H1 (cell line): ENCODE results near the gene ACOT11. TPM values are rescaled to one million over a fixed set of nuclear protein-coding genes. Genes with fewer than 3 reads are reported as not detected.

Experiments
- CTCF ChIA-PET: fragments of 300-600 bp; sonication (Branson Sonifier 250); formaldehyde crosslinking; loops from one replicate; lab custom pipeline; 2021; ENCODE audit not compliant: partially characterized antibody; lab: Charles Lee
- POLR2A ChIA-PET: fragments of 300-600 bp; sonication (Branson Sonifier 250); formaldehyde crosslinking; loops from one replicate; lab custom pipeline; 2021; ENCODE audit warnings: inconsistent platforms; ENCODE audit not compliant: partially characterized antibody; lab: Charles Lee
- DNase-seq, 2 experiments: peaks; one replicate each; pipeline versions ENCODE4 v3.0.0 to v3.0.0-alpha.2; 2010 to 2022; ENCODE audit warnings: low spot score in 2 of 2, low read depth in 1 of 2, mixed read lengths in 1 of 2
- FAIRE-seq: peaks from 2 replicates; lab custom pipeline; 2011; peaks lifted over from hg19 to GRCh38; lab: Jason Lieb, UNC
- H2AFZ ChIP-seq: 2 replicates; pipeline ENCODE4 v1.8.1; 2012; ENCODE audit warnings: low read length, inconsistent platforms
- H2AK5ac ChIP-seq: 2 replicates; pipeline ENCODE4 v1.6.1; 2013; ENCODE audit warnings: low read depth, low read length
- H2BK120ac ChIP-seq: replicated peaks from 2 replicates; pipeline ENCODE3; 2013; ENCODE audit warnings: low read depth, low read length, inconsistent platforms
- H2BK12ac ChIP-seq: 2 replicates; pipeline ENCODE4 v1.6.1; 2013; ENCODE audit warnings: low read depth, low read length
- H2BK15ac ChIP-seq: 2 replicates; pipeline ENCODE4 v1.6.1; 2013; ENCODE audit warnings: low read length
- H2BK20ac ChIP-seq: 2 replicates; pipeline ENCODE4 v1.6.1; 2013; ENCODE audit warnings: low read length
- H2BK5ac ChIP-seq: 2 replicates; pipeline ENCODE4 v1.6.1; 2013; ENCODE audit warnings: low read depth, low read length
- H3K14ac ChIP-seq: 2 replicates; pipeline ENCODE4 v1.6.1; 2013; ENCODE audit warnings: inconsistent platforms; ENCODE audit not compliant: insufficient read length
- H3K18ac ChIP-seq: 2 replicates; pipeline ENCODE4 v1.6.1; 2013; ENCODE audit warnings: low read length; ENCODE audit errors: extremely low read depth
- H3K23ac ChIP-seq: 2 replicates; pipeline ENCODE4 v1.6.1; 2013; ENCODE audit warnings: inconsistent platforms; ENCODE audit not compliant: insufficient read length
- H3K23me2 ChIP-seq: 2 replicates; pipeline ENCODE4 v1.6.1; 2013; ENCODE audit warnings: low read depth, low read length
- H3K27ac ChIP-seq: 2 replicates; pipeline ENCODE4 v1.6.1; 2011; ENCODE audit warnings: low read depth, low read length, inconsistent platforms
- H3K27me3 ChIP-seq, 4 experiments: replicated peaks in 1 of 4; 1 replicate in 1 of 4; 2 replicates in 3 of 4; pipeline versions ENCODE4 v1.6.1 to v1.8.1; 2011 to 2013; ENCODE audit warnings: low read length in 3 of 4, mild to moderate bottlenecking in 3 of 4, inconsistent platforms in 2 of 4, mixed read lengths in 2 of 4, moderate library complexity in 1 of 4; ENCODE audit not compliant: control insufficient read depth in 3 of 4, insufficient read depth in 3 of 4; ENCODE audit errors: extremely low read depth in 1 of 4
- H3K36me3 ChIP-seq, 4 experiments: 2 replicates each; pipeline versions ENCODE4 v1.6.1 to v1.8.1; 2011 to 2013; ENCODE audit warnings: mild to moderate bottlenecking in 4 of 4, low read length in 3 of 4, moderate library complexity in 2 of 4, control low read depth in 1 of 4, inconsistent platforms in 1 of 4; ENCODE audit not compliant: insufficient read depth in 4 of 4, control insufficient read depth in 2 of 4
- H3K4ac ChIP-seq: replicated peaks from 2 replicates; pipeline ENCODE3; 2013; ENCODE audit warnings: low read length, low read depth, mixed read lengths, inconsistent platforms; ENCODE audit not compliant: insufficient read length
- H3K4me1 ChIP-seq, 4 experiments: replicated peaks in 1 of 4; 1 replicate in 1 of 4; 2 replicates in 3 of 4; pipeline versions ENCODE4 v1.6.1 to v1.8.1; 2011 to 2013; ENCODE audit warnings: low read length in 3 of 4, inconsistent platforms in 2 of 4, mixed read lengths in 1 of 4; ENCODE audit not compliant: insufficient read depth in 4 of 4, control insufficient read depth in 3 of 4
- H3K4me2 ChIP-seq, 2 experiments: 2 replicates each; pipeline versions ENCODE4 v1.6.1 to v1.8.1; 2011 to 2013; ENCODE audit warnings: low read depth in 2 of 2, low read length in 2 of 2, control low read depth in 1 of 2, inconsistent platforms in 1 of 2, mild to moderate bottlenecking in 1 of 2; ENCODE audit not compliant: insufficient read depth in 1 of 2
- H3K4me3 ChIP-seq, 4 experiments: fragments of 200-600, 300-600 bp in 1 of 4; sonication (generic), shearing (Covaris generic), sonication (Bioruptor Twin) in 1 of 4; 2 replicates each; pipeline versions ENCODE4 v1.5.1 to v1.8.1; 2011 to 2016; ENCODE audit warnings: low read length in 4 of 4, low read depth in 3 of 4, control low read depth in 2 of 4, inconsistent platforms in 2 of 4, mild to moderate bottlenecking in 2 of 4, mixed read lengths in 1 of 4, moderate library complexity in 1 of 4; ENCODE audit not compliant: insufficient read depth in 2 of 4; ENCODE audit errors: extremely low read depth in 1 of 4
- H3K56ac ChIP-seq: replicated peaks from 2 replicates; pipeline ENCODE3; 2013; ENCODE audit warnings: low read depth, mild to moderate bottlenecking, mixed read lengths, low read length, inconsistent platforms; ENCODE audit not compliant: insufficient read length
- H3K79me1 ChIP-seq: 2 replicates; pipeline ENCODE4 v1.6.1; 2013; ENCODE audit warnings: low read depth, low read length, control low read depth
- H3K79me2 ChIP-seq, 2 experiments: 2 replicates each; pipeline versions ENCODE4 v1.6.1 to v1.8.1; 2012 to 2013; ENCODE audit warnings: low read length in 2 of 2, mild to moderate bottlenecking in 2 of 2, inconsistent platforms in 1 of 2; ENCODE audit not compliant: insufficient read depth in 2 of 2, control insufficient read depth in 1 of 2
- H3K9ac ChIP-seq, 4 experiments: replicated peaks in 1 of 4; 1 replicate in 1 of 4; 2 replicates in 3 of 4; pipeline versions ENCODE4 v1.6.1 to v1.8.1; 2011 to 2013; ENCODE audit warnings: low read depth in 3 of 4, low read length in 3 of 4, control low read depth in 2 of 4, mild to moderate bottlenecking in 2 of 4, moderate library complexity in 2 of 4, inconsistent platforms in 1 of 4; ENCODE audit errors: extremely low read depth in 1 of 4
- H3K9me3 ChIP-seq, 2 experiments: 2 replicates each; pipeline versions ENCODE4 v1.6.1 to v1.8.1; 2012 to 2013; ENCODE audit warnings: mild to moderate bottlenecking in 2 of 2, moderate library complexity in 2 of 2, control low read depth in 1 of 2, inconsistent platforms in 1 of 2, low read depth in 1 of 2, low read length in 1 of 2, mixed read lengths in 1 of 2; ENCODE audit not compliant: insufficient read depth in 2 of 2
- H4K20me1 ChIP-seq, 2 experiments: replicated peaks in 1 of 2; 2 replicates each; pipeline versions ENCODE3 to v1.8.1; 2011 to 2013; ENCODE audit warnings: inconsistent platforms in 2 of 2, low read length in 2 of 2, mild to moderate bottlenecking in 1 of 2; ENCODE audit not compliant: insufficient read depth in 2 of 2, control insufficient read depth in 1 of 2
- H4K5ac ChIP-seq: 2 replicates; pipeline ENCODE4 v1.6.1; 2013; ENCODE audit warnings: low read length, low read depth, mixed read lengths, inconsistent platforms; ENCODE audit not compliant: insufficient read length
- H4K8ac ChIP-seq: 2 replicates; pipeline ENCODE4 v1.8.0; 2013; ENCODE audit warnings: mild to moderate bottlenecking, moderate library complexity, low read length, inconsistent platforms; ENCODE audit not compliant: insufficient read depth; ENCODE audit errors: extremely low read depth
- H4K91ac ChIP-seq: replicated peaks from 2 replicates; pipeline ENCODE3; 2013; ENCODE audit warnings: low read length, mixed read lengths, inconsistent platforms; ENCODE audit not compliant: insufficient read length
- CEBPB ChIP-seq: IDR thresholded peaks from 2 replicates; pipeline ENCODE4 v1.6.1; 2012; ENCODE audit warnings: low read depth, low read length
- KDM1A ChIP-seq: fragments of 200-600, 300-600 bp; sonication (generic); IDR thresholded peaks from 2 replicates; pipeline ENCODE4 v1.7.1; 2016; ENCODE audit warnings: mild to moderate bottlenecking, low read length, borderline replicate concordance
- KDM4A ChIP-seq: IDR thresholded peaks from one replicate; pipeline ENCODE4 v1.7.1; 2012; ENCODE audit warnings: low read depth, mild to moderate bottlenecking, moderate library complexity, low read length, inconsistent platforms; ENCODE audit not compliant: severe bottlenecking
- KDM5A ChIP-seq: fragments of 200-600 bp; IDR thresholded peaks from 2 replicates; pipeline ENCODE4 v1.7.1; 2012; ENCODE audit warnings: mild to moderate bottlenecking, low read length, inconsistent platforms, mixed read lengths
- RFX5 ChIP-seq: IDR thresholded peaks from 2 replicates; pipeline ENCODE4 v1.6.1; 2011; ENCODE audit warnings: low read depth, low read length, improper control_type of control experiment, borderline replicate concordance
- SP4 ChIP-seq: IDR thresholded peaks from 2 replicates; pipeline ENCODE4 v1.6.1; 2012; ENCODE audit warnings: low read length, inconsistent platforms
- WGBS, 2 experiments: shearing (Covaris generic) in 1 of 2; methylation state at CpG; one replicate each; pipeline versions ENCODE4 v1.1.6 to v1.1.7; 2013 to 2015; ENCODE audit warnings: low lambda C conversion rate in 2 of 2, mixed read lengths in 2 of 2, inconsistent platforms in 1 of 2, low coverage in 1 of 2, missing lambda C conversion rate in 1 of 2; ENCODE audit not compliant: insufficient replicate concordance in 2 of 2, insufficient coverage in 1 of 2, insufficient read length in 1 of 2; ENCODE audit errors: extremely low coverage in 1 of 2, missing lambda C conversion rate in 1 of 2; 5-methylcytosine and 5-hydroxymethylcytosine counted together
- polyA plus RNA-seq, 7 experiments: library from polyadenylated mRNA; depleted of rRNA in 3 of 7; stranded (reverse) in 5 of 7; unstranded in 2 of 7; fragments of >200 nt in 5 of 7; fragments of 200-250 nt in 2 of 7; gene quantifications; 1 replicate in 5 of 7; 2 replicates in 1 of 7; 4 replicates in 1 of 7; pipeline versions ENCODE4 v1.2.1 to v1.2.3, GENCODE V29; 2011 to 2013; ENCODE audit warnings: missing spikeins in 2 of 7, mixed read lengths in 2 of 7
- total RNA-seq: library from RNA; stranded (reverse); fragmentation: NEBNext Ultra II Directional; extraction: Animal tissue kit (Norgen Biotek cat#: 25700); gene quantifications from 2 replicates; pipeline ENCODE4 v1.2.1, GENCODE V29; 2021

ACOT11 gene
- total and polyA plus RNA-seq, 2 of the 8 experiments (the other 6 are each of a cell fraction or from before 2014, with no cell fraction given) = 3.8 to 4.5 TPM

DNA sequence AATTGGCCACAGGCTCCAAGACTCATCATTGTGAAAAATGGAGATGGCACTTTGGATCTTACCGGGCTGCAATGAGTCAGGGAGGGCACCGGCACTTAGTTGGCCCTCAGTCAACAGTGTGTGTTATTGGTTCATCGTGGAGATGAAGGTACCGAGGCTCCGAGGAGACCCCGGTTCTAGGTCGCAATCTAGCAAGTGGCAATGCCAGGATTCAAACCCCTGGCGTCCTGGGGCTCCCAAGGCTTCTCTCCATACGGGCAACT lies 49.0 kb upstream of the ACOT11 start:
- Histone ChIP-seq H3K4me3 (peak overlapping the region in 3 of 4 experiments; percentile 19 to 65 (median 25); a peak in 6 of 8 replicates), H2AFZ (no peak overlapping the region), H3K27ac (no peak overlapping the region), H2BK5ac (peak overlapping the region; percentile 5; the same call in 1 of the 2 replicates), H4K91ac (peak overlapping the region; percentile 29), H3K9me3 (no peaks in the 10 kb centered on the region), H3K36me3 (no peaks in the 10 kb centered on the region), H3K4ac (no peak overlapping the region), H3K27me3 (peaks cover 0 to 3% (median 1%) of the 10 kb centered on the region in 4 experiments; a peak in 5 of 7 replicates), H4K8ac (no peak overlapping the region), H3K79me1 (no peaks in the 10 kb centered on the region), H3K23me2 (peaks cover 10% of the 10 kb centered on the region; the same call in 1 of the 2 replicates), H3K4me2 (peak overlapping the region; percentile 64 to 80), H3K18ac (no peak overlapping the region; the same call in 1 of the 2 replicates), H3K23ac (no peak overlapping the region), H3K79me2 (no peaks in the 10 kb centered on the region), H2AK5ac (no peak overlapping the region), H3K4me1 (peaks cover 0 to 20% (median 10%) of the 10 kb centered on the region in 4 experiments; a peak in 6 of 7 replicates), H3K9ac (no peak overlapping the region), H3K14ac (no peak overlapping the region), H2BK120ac (peak overlapping the region; percentile 18), H2BK12ac (peak overlapping the region; percentile 92; the same call in 1 of the 2 replicates), H2BK20ac (no peak overlapping the region), H3K56ac (no peak overlapping the region), H2BK15ac (no peak overlapping the region; the same call in 1 of the 2 replicates), H4K20me1 (no peaks in the 10 kb centered on the region), H4K5ac (no peak overlapping the region)
- no peak for FAIRE-seq
- POLR2A ChIA-PET = interaction anchor here (0.7 to 3.2 kb wide), 5 partner anchors 9 to 168 kb away, joined by 3 to 16 read pairs (median 3); partner anchors contain the start of gene SSBP3
- CTCF ChIA-PET = interaction anchor here (1.0 to 3.5 kb wide), 19 partner anchors 9 to 385 kb away, joined by 3 to 17 read pairs (median 4); no protein-coding TSS in a partner anchor
- 44% methylated on average over 9 of the region's 9 CpGs; no CpG with 5 or more reads in 1 of the 2 experiments for WGBS, 2 experiments
- no peak for DNase-seq
- TF ChIP-seq CEBPB (no peak), RFX5 (no peak), KDM1A (no peak), KDM4A (no peak), SP4 (no peak), KDM5A (no peak)
